ENCODE results near the gene ITPR3. TPM values are rescaled to one million over a fixed set of nuclear protein-coding genes. Genes with fewer than 3 reads are reported as not detected.

Gene ITPR3
- total and polyA plus RNA-seq, 3 donors from 2014 or later: 58.2 to 146 (median 80.3) TPM

DNA sequence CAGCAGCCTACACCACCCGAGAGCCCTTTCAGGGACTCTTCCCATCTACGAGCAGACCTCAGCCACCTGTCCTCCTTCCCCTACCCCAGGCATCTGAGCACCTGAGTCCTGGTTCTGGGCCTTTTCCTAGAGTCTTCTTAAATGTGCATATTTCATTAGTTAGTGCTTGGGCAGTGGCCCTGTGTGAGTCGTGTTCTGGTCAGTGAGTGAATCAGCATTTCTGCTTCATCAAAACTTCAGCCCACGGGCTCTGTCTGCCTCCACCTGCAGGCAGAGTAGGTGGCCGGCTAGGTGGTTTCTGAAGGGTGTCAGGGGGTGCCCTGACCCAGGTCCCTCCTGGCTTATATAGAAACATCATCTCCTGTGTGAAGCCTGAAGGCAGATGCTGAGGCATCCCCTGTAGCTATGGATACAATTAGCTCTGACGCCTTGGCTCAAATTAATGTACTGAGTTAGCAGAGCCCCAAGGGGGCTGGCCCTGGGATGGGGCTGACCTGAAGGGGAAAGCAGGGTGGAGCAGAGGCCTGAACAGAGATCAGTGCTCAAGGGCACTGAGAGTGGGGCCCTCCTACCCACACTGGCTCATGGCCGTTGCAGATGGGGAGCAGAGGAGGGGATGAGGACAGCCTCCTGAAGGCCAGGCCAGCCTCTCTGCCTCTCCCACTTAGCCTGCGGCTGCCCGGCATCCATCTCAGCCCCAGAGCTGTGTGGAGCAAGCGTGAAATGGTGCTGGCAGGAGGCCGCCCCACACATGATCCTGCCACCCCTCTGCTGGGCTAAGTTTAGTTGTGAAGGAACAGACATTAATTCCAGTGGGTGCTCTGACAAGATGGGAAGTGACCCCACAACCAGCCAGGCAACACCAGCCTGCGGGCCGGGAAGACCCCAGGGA lies 111.9 kb downstream of the ITPR3 start:
- TF ChIP-seq, protein P1, sequence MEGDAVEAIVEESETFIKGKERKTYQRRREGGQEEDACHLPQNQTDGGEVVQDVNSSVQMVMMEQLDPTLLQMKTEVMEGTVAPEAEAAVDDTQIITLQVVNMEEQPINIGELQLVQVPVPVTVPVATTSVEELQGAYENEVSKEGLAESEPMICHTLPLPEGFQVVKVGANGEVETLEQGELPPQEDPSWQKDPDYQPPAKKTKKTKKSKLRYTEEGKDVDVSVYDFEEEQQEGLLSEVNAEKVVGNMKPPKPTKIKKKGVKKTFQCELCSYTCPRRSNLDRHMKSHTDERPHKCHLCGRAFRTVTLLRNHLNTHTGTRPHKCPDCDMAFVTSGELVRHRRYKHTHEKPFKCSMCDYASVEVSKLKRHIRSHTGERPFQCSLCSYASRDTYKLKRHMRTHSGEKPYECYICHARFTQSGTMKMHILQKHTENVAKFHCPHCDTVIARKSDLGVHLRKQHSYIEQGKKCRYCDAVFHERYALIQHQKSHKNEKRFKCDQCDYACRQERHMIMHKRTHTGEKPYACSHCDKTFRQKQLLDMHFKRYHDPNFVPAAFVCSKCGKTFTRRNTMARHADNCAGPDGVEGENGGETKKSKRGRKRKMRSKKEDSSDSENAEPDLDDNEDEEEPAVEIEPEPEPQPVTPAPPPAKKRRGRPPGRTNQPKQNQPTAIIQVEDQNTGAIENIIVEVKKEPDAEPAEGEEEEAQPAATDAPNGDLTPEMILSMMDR (IDR thresholded peaks at IDR 0.05): no peak
- no peak for TF ChIP-seq POLR2A (IDR thresholded peaks at IDR 0.05)
- Histone ChIP-seq H3K36me3 (ENCODE audit: low read depth, missing control alignments) (no peaks in the 10 kb centered on the region), H3K27ac (no peak overlapping the region), H3K27me3 (no peaks in the 10 kb centered on the region), H3K9me3 (no peaks in the 10 kb centered on the region), H3K4me3 (no peak overlapping the region), H3K4me1 (no peaks in the 10 kb centered on the region)
- WGBS, 2 donors: 79 to 84% methylated on average over 9 to 13 of the region's 13 CpGs
- intact Hi-C loops (cut with DNase I; ENCODE audit: low total_unique reads): no loop called here
- no peak for DNase-seq

DNA sequence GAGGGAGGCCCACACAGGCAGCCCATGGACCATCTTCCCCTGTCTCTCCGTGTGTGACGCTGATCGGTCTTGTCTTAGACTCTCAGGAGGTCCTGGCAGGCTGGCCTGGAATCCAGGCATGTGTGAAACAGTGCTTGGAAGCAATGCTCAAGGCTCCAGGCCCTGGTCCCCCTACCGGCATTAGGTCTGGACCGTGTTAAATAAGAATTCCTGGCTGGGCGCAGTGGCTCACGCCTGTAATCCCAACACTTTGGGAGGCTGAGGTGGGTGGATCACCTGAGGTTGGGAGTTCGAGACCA lies 112.5 kb downstream of the ITPR3 start:
- intact Hi-C loops (cut with DNase I; ENCODE audit: low total_unique reads): no loop called here
- Histone ChIP-seq H3K36me3 (ENCODE audit: low read depth, missing control alignments) (no peaks in the 10 kb centered on the region), H3K4me3 (no peak overlapping the region), H3K27ac (no peak overlapping the region), H3K4me1 (no peaks in the 10 kb centered on the region), H3K27me3 (no peaks in the 10 kb centered on the region), H3K9me3 (no peaks in the 10 kb centered on the region)
- DNase-seq: no peak
- TF ChIP-seq, protein P1 (IDR thresholded peaks at IDR 0.05): no peak
- TF ChIP-seq POLR2A (IDR thresholded peaks at IDR 0.05): no peak
- 86 to 97% methylated on average over 8 of the region's 8 CpGs for WGBS, 2 donors

DNA sequence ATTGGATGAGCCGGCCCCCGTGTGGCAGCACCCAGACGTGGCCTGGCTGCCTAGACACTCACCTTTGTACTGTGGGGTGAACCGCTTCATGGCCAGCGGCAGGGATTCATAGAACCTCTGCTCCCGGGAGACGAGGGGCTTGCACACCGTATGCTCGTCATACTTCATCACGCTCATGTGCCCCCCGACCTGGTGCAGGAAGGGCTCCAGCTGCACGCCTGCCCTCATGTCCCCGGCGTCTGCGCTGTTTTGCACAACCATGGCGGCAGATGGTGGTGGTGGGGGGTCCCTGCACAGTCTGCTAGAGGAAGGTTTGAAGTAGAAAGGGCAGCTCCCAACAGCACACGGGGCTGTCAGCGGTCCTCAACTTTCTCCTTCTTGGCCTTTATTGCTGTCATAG lies 114.1 kb downstream of the ITPR3 start:
- Histone ChIP-seq H3K9me3 (no peaks in the 10 kb centered on the region), H3K4me3 (no peak overlapping the region), H3K36me3 (ENCODE audit: low read depth, missing control alignments) (no peaks in the 10 kb centered on the region), H3K4me1 (no peaks in the 10 kb centered on the region), H3K27me3 (no peaks in the 10 kb centered on the region), H3K27ac (no peak overlapping the region)
- no peak for TF ChIP-seq POLR2A (IDR thresholded peaks at IDR 0.05)
- TF ChIP-seq, protein P1 (IDR thresholded peaks at IDR 0.05): no peak
- no peak for DNase-seq
- 84 to 91% methylated on average over 6 to 18 of the region's 18 CpGs for WGBS, 2 donors
- intact Hi-C loops (cut with DNase I; ENCODE audit: low total_unique reads): no loop called here

DNA sequence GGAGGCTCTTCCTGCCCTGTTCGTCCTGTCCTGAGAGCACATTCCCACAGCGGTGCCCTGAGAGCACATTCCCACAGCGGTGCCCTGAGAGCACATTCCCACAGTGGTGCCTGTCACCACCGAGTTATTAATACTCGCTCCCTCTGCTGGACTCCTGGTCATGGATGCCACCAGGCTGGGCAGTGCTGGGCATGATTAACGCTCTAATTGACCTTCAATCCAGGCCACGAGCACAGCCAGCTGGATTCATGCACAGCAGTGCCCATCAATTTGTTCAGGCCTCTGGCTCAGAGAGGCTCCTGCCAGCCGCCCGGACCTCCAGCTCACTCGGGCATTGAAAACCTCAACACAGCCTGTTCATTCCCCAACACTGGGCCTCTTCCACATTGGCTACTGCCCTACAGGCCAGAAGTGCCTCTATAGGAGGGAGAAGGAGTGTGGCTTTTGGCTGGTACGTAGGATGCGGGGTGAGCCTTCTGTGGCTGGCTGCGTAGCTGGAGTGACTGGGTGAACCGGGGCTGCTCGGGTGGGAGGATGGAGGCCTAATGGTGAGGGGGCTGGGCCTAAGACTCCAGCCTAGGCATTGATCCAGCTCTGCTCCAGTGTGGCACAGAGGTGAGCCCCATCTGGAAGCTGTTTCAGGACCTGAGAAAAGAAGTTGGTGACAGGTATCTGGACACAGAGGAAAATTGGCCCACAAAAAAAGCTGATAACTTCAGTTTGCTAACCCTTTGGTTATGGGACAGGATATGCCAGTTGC lies 116.3 kb downstream of the ITPR3 start:
- intact Hi-C loops (cut with DNase I; ENCODE audit: low total_unique reads): no loop called here
- Histone ChIP-seq H3K9me3 (no peaks in the 10 kb centered on the region), H3K36me3 (ENCODE audit: low read depth, missing control alignments) (no peaks in the 10 kb centered on the region), H3K4me1 (peaks cover under 1% of the 10 kb centered on the region), H3K27ac (no peak overlapping the region), H3K27me3 (no peaks in the 10 kb centered on the region), H3K4me3 (no peak overlapping the region)
- no peak for DNase-seq
- WGBS, 2 donors: 79 to 81% methylated on average over 9 to 15 of the region's 15 CpGs
- TF ChIP-seq, protein P1 (IDR thresholded peaks at IDR 0.05): no peak
- no peak for TF ChIP-seq POLR2A (IDR thresholded peaks at IDR 0.05)
